ENCODE data around the gene TCEANC2. TPM values are rescaled to one million over a fixed set of nuclear protein-coding genes. Genes with fewer than 3 reads are reported as not detected.

Gene TCEANC2
- polyA plus RNA-seq, 3 donors: 7.7 to 9.2 (median 8.5) TPM

- no peak for DNase-seq (ENCODE audit: extremely low read depth in 1 of 11, low read depth in 9 of 11, low spot score in 4 of 11)
Measured at GRCh38 chr1:54144366-54144765, 91.0 kb downstream of the TCEANC2 start.

GRCh38 chr1:54149734-54150133 is 96.3 kb downstream of the TCEANC2 start:
- no peak for DNase-seq (ENCODE audit: extremely low read depth in 1 of 11, low read depth in 9 of 11, low spot score in 4 of 11)

- DNase-seq (ENCODE audit: extremely low read depth in 1 of 11, low read depth in 9 of 11, low spot score in 4 of 11): no peak
Measured at GRCh38 chr1:54151013-54151412, 97.6 kb downstream of the TCEANC2 start.

- DNase-seq (ENCODE audit: extremely low read depth in 1 of 11, low read depth in 9 of 11, low spot score in 4 of 11): no peak
Measured at GRCh38 chr1:54152696-54153095, 99.3 kb downstream of the TCEANC2 start, which contains the start of gene CDCP2. Gene CDCP2, minus strand, starts transcription at chr1:54153000. Its CDS starts 78 bp downstream, at chr1:54152922.

- no peak for DNase-seq (ENCODE audit: extremely low read depth in 1 of 11, low read depth in 9 of 11, low spot score in 4 of 11)
Measured at GRCh38 chr1:54153535-54154439, 100.4 kb downstream of the TCEANC2 start.

Other genes with a start within 250 kb of the TCEANC2 start
- gene NDC1, start 215.3 kb upstream of the TCEANC2 start, polyA plus RNA-seq (ENCODE audit: insufficient read length in 3 of 3): 10 to 100 TPM; 26.8 to 33.6 (median 28.7) TPM
- gene YIPF1, start 163.8 kb upstream of the TCEANC2 start, polyA plus RNA-seq (ENCODE audit: insufficient read length in 3 of 3): 10 to 100 TPM; 31.5 to 33.4 (median 32.8) TPM
- 1 to 10 TPM; 5.1 to 6.4 (median 5.8) TPM for gene DIO1, start 159.4 kb upstream of the TCEANC2 start, polyA plus RNA-seq (ENCODE audit: insufficient read length in 3 of 3)
- 10 to 100 TPM; 44.7 to 56.1 (median 53.2) TPM for gene IFT25, start 107.9 kb upstream of the TCEANC2 start, polyA plus RNA-seq (ENCODE audit: insufficient read length in 3 of 3)
- 10 to 100 TPM; 38.2 to 46.2 (median 44.7) TPM for gene LRRC42, start 107.3 kb upstream of the TCEANC2 start, polyA plus RNA-seq (ENCODE audit: insufficient read length in 3 of 3)
- gene LDLRAD1, start 35.4 kb upstream of the TCEANC2 start, polyA plus RNA-seq (ENCODE audit: insufficient read length in 3 of 3): under 1 TPM in 1 of 3 donors, not detected in 2; 0.07 TPM
- 100 to 1,000 TPM; 307 to 370 (median 331) TPM for gene TMEM59, start 404 bp upstream of the TCEANC2 start, polyA plus RNA-seq (ENCODE audit: insufficient read length in 3 of 3)
- gene CDCP2, start 99.4 kb downstream of the TCEANC2 start, polyA plus RNA-seq (ENCODE audit: insufficient read length in 3 of 3): under 1 TPM; 0.04 to 0.14 (median 0.12) TPM
- 10 to 100 TPM in 1 of 3 donors, 1 to 10 TPM in 2; 6.5 to 10.5 (median 6.6) TPM for gene CYB5RL, start 146.4 kb downstream of the TCEANC2 start, polyA plus RNA-seq (ENCODE audit: insufficient read length in 3 of 3)
- 10 to 100 TPM; 76.9 to 86.6 (median 80.3) TPM for gene MRPL37, start 146.6 kb downstream of the TCEANC2 start, polyA plus RNA-seq (ENCODE audit: insufficient read length in 3 of 3)

Measured in renal cortex interstitium (tissue), 11 donors.